ENCODE results near the gene NTRK2.

- no peak for TF ChIP-seq ZFP3 (CRISPR knock-in tag; IDR thresholded peaks at IDR 0.05)
- TF ChIP-seq TOX (CRISPR knock-in tag; IDR thresholded peaks at IDR 0.05; ENCODE audit: borderline replicate concordance): no peak
- no peak for TF ChIP-seq ZC3H10 (CRISPR knock-in tag; IDR thresholded peaks at IDR 0.05)
- no peak for TF ChIP-seq ARNTL (CRISPR knock-in tag; IDR thresholded peaks at IDR 0.05; ENCODE audit: borderline replicate concordance, low read depth)
- no peak for TF ChIP-seq PATZ1 (CRISPR knock-in tag; IDR thresholded peaks at IDR 0.05; ENCODE audit: borderline replicate concordance)
- TF ChIP-seq ZNF565 (CRISPR knock-in tag; conservative IDR thresholded peaks at IDR 0.05; ENCODE audit: low read depth): no peak
- TF ChIP-seq, protein P1, sequence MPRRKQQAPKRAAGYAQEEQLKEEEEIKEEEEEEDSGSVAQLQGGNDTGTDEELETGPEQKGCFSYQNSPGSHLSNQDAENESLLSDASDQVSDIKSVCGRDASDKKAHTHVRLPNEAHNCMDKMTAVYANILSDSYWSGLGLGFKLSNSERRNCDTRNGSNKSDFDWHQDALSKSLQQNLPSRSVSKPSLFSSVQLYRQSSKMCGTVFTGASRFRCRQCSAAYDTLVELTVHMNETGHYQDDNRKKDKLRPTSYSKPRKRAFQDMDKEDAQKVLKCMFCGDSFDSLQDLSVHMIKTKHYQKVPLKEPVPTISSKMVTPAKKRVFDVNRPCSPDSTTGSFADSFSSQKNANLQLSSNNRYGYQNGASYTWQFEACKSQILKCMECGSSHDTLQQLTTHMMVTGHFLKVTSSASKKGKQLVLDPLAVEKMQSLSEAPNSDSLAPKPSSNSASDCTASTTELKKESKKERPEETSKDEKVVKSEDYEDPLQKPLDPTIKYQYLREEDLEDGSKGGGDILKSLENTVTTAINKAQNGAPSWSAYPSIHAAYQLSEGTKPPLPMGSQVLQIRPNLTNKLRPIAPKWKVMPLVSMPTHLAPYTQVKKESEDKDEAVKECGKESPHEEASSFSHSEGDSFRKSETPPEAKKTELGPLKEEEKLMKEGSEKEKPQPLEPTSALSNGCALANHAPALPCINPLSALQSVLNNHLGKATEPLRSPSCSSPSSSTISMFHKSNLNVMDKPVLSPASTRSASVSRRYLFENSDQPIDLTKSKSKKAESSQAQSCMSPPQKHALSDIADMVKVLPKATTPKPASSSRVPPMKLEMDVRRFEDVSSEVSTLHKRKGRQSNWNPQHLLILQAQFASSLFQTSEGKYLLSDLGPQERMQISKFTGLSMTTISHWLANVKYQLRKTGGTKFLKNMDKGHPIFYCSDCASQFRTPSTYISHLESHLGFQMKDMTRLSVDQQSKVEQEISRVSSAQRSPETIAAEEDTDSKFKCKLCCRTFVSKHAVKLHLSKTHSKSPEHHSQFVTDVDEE (CRISPR knock-in tag; IDR thresholded peaks at IDR 0.05): no peak
- no peak for TF ChIP-seq CREB5 (CRISPR knock-in tag; IDR thresholded peaks at IDR 0.05; ENCODE audit: low read depth)
- no peak for TF ChIP-seq OSR1 (CRISPR knock-in tag; IDR thresholded peaks at IDR 0.05)
- TF ChIP-seq ZNF8 (CRISPR knock-in tag; IDR thresholded peaks at IDR 0.05): no peak
Measured at GRCh38 chr9:84838879-84839278, 169.3 kb downstream of the NTRK2 start.
